ENCODE results near the gene SLBP.

SLBP gene

GRCh38 chr4:1693131-1693896, 18.8 kb downstream of the SLBP start:
- no peaks in the 10 kb centered on the region for H3K27me3 ChIP-seq (replicated peaks; ENCODE audit: control insufficient read depth, insufficient read depth, low read length)
- peaks cover 9% of the 10 kb centered on the region for H3K4me1 ChIP-seq (ENCODE audit: control insufficient read depth, insufficient read depth, low read length)
- peak; percentile 88 for DNase-seq (ENCODE audit: low read depth)
- peaks cover 66% of the 10 kb centered on the region for H3K36me3 ChIP-seq (ENCODE audit: control insufficient read depth, insufficient read depth, low read length, severe bottlenecking)
- H3K9me3 ChIP-seq (ENCODE audit: control insufficient read depth, low read length), result no peaks in the 10 kb centered on the region
- no peak overlapping the region for H3K4me3 ChIP-seq (ENCODE audit: low read length)
- H3K9ac ChIP-seq (ENCODE audit: low read length), result no peak overlapping the region

- Histone ChIP-seq H3K9me3 (ENCODE audit: control insufficient read depth, low read length) (no peaks in the 10 kb centered on the region), H3K4me3 (ENCODE audit: low read length) (no peak overlapping the region), H3K4me1 (ENCODE audit: control insufficient read depth, insufficient read depth, low read length) (peaks cover 9% of the 10 kb centered on the region), H3K27me3 (replicated peaks; ENCODE audit: control insufficient read depth, insufficient read depth, low read length) (no peaks in the 10 kb centered on the region), H3K36me3 (ENCODE audit: control insufficient read depth, insufficient read depth, low read length, severe bottlenecking) (peaks cover 59% of the 10 kb centered on the region), H3K9ac (ENCODE audit: low read length) (no peak overlapping the region)
- DNase-seq (ENCODE audit: low read depth), result no peak
Observed at GRCh38 chr4:1691737-1692373, 20.3 kb downstream of the SLBP start.

- Histone ChIP-seq H3K27me3 (replicated peaks; ENCODE audit: control insufficient read depth, insufficient read depth, low read length) (no peaks in the 10 kb centered on the region), H3K4me3 (ENCODE audit: low read length) (no peak overlapping the region), H3K9ac (ENCODE audit: low read length) (no peak overlapping the region), H3K9me3 (ENCODE audit: control insufficient read depth, low read length) (no peaks in the 10 kb centered on the region), H3K36me3 (ENCODE audit: control insufficient read depth, insufficient read depth, low read length, severe bottlenecking) (peaks cover 50% of the 10 kb centered on the region), H3K4me1 (ENCODE audit: control insufficient read depth, insufficient read depth, low read length) (peaks cover 9% of the 10 kb centered on the region)
- DNase-seq (ENCODE audit: low read depth), result no peak
Observed at GRCh38 chr4:1690698-1691097, 21.4 kb downstream of the SLBP start.

GRCh38 chr4:1686440-1687036, 25.6 kb downstream of the SLBP start:
- H3K4me3 ChIP-seq (ENCODE audit: low read length), result no peak overlapping the region
- H3K27me3 ChIP-seq (replicated peaks; ENCODE audit: control insufficient read depth, insufficient read depth, low read length), result no peaks in the 10 kb centered on the region
- H3K9ac ChIP-seq (ENCODE audit: low read length), result no peak overlapping the region
- DNase-seq (ENCODE audit: low read depth), result no peak
- peaks cover 13% of the 10 kb centered on the region for H3K36me3 ChIP-seq (ENCODE audit: control insufficient read depth, insufficient read depth, low read length, severe bottlenecking)
- H3K9me3 ChIP-seq (ENCODE audit: control insufficient read depth, low read length), result no peaks in the 10 kb centered on the region
- H3K4me1 ChIP-seq (ENCODE audit: control insufficient read depth, insufficient read depth, low read length), result peaks cover 6% of the 10 kb centered on the region

GRCh38 chr4:1685235-1686150, 26.6 kb downstream of the SLBP start:
- Histone ChIP-seq H3K9me3 (ENCODE audit: control insufficient read depth, low read length) (no peaks in the 10 kb centered on the region), H3K4me3 (ENCODE audit: low read length) (peak overlapping the region; percentile 78), H3K4me1 (ENCODE audit: control insufficient read depth, insufficient read depth, low read length) (peaks cover 6% of the 10 kb centered on the region), H3K27me3 (replicated peaks; ENCODE audit: control insufficient read depth, insufficient read depth, low read length) (no peaks in the 10 kb centered on the region), H3K36me3 (ENCODE audit: control insufficient read depth, insufficient read depth, low read length, severe bottlenecking) (peaks cover 2% of the 10 kb centered on the region), H3K9ac (ENCODE audit: low read length) (peak overlapping the region; percentile 83)
- no peak for DNase-seq (ENCODE audit: low read depth)

GRCh38 chr4:1684506-1685234, 27.4 kb downstream of the SLBP start:
- Histone ChIP-seq H3K9me3 (ENCODE audit: control insufficient read depth, low read length) (no peaks in the 10 kb centered on the region), H3K36me3 (ENCODE audit: control insufficient read depth, insufficient read depth, low read length, severe bottlenecking) (no peaks in the 10 kb centered on the region), H3K9ac (ENCODE audit: low read length) (peak overlapping the region; percentile 83), H3K27me3 (replicated peaks; ENCODE audit: control insufficient read depth, insufficient read depth, low read length) (no peaks in the 10 kb centered on the region), H3K4me1 (ENCODE audit: control insufficient read depth, insufficient read depth, low read length) (peaks cover 6% of the 10 kb centered on the region), H3K4me3 (ENCODE audit: low read length) (peak overlapping the region; percentile 78)
- no peak for DNase-seq (ENCODE audit: low read depth)

- H3K27me3 ChIP-seq (replicated peaks; ENCODE audit: control insufficient read depth, insufficient read depth, low read length), result no peaks in the 10 kb centered on the region
- H3K9me3 ChIP-seq (ENCODE audit: control insufficient read depth, low read length), result no peaks in the 10 kb centered on the region
- peaks cover 6% of the 10 kb centered on the region for H3K4me1 ChIP-seq (ENCODE audit: control insufficient read depth, insufficient read depth, low read length)
- peak within 1 kb of the TSS; percentile 83 for H3K4me3 ChIP-seq (ENCODE audit: low read length)
- H3K36me3 ChIP-seq (ENCODE audit: control insufficient read depth, insufficient read depth, low read length, severe bottlenecking), result no peaks in the 10 kb centered on the region
- peak within 1 kb of the TSS; percentile 87 for H3K9ac ChIP-seq (ENCODE audit: low read length)
- peak; percentile 95 for DNase-seq (ENCODE audit: low read depth)
Observed at GRCh38 chr4:1683736-1684505, 28.2 kb downstream of the SLBP start, which contains the start of gene FAM53A. FAM53A (minus strand) TSS chr4:1684313; CDS start chr4:1668741, 15,572 bp downstream.

GRCh38 chr4:1683261-1683735, 28.8 kb downstream of the SLBP start:
- H3K36me3 ChIP-seq (ENCODE audit: control insufficient read depth, insufficient read depth, low read length, severe bottlenecking), result no peaks in the 10 kb centered on the region
- peak overlapping the region; percentile 87 for H3K9ac ChIP-seq (ENCODE audit: low read length)
- H3K4me1 ChIP-seq (ENCODE audit: control insufficient read depth, insufficient read depth, low read length), result peaks cover 6% of the 10 kb centered on the region
- no peaks in the 10 kb centered on the region for H3K9me3 ChIP-seq (ENCODE audit: control insufficient read depth, low read length)
- H3K4me3 ChIP-seq (ENCODE audit: low read length), result peak overlapping the region; percentile 83
- DNase-seq (ENCODE audit: low read depth), result peak; percentile 78
- no peaks in the 10 kb centered on the region for H3K27me3 ChIP-seq (replicated peaks; ENCODE audit: control insufficient read depth, insufficient read depth, low read length)

- no peaks in the 10 kb centered on the region for H3K36me3 ChIP-seq (ENCODE audit: control insufficient read depth, insufficient read depth, low read length, severe bottlenecking)
- H3K4me1 ChIP-seq (ENCODE audit: control insufficient read depth, insufficient read depth, low read length), result peaks cover 6% of the 10 kb centered on the region
- H3K9me3 ChIP-seq (ENCODE audit: control insufficient read depth, low read length), result no peaks in the 10 kb centered on the region
- peak overlapping the region; percentile 87 for H3K9ac ChIP-seq (ENCODE audit: low read length)
- no peak for DNase-seq (ENCODE audit: low read depth)
- H3K27me3 ChIP-seq (replicated peaks; ENCODE audit: control insufficient read depth, insufficient read depth, low read length), result no peaks in the 10 kb centered on the region
- H3K4me3 ChIP-seq (ENCODE audit: low read length), result peak overlapping the region; percentile 83
Observed at GRCh38 chr4:1682860-1683259, 29.3 kb downstream of the SLBP start.

GRCh38 chr4:1678244-1678643, 33.9 kb downstream of the SLBP start:
- H3K4me1 ChIP-seq (ENCODE audit: control insufficient read depth, insufficient read depth, low read length), result peaks cover 6% of the 10 kb centered on the region
- no peak for DNase-seq (ENCODE audit: low read depth)
- no peaks in the 10 kb centered on the region for H3K36me3 ChIP-seq (ENCODE audit: control insufficient read depth, insufficient read depth, low read length, severe bottlenecking)

More at GRCh38 chr4:1678244-1678643, 33.9 kb downstream of the SLBP start:
- Histone ChIP-seq H3K27me3 (replicated peaks; ENCODE audit: control insufficient read depth, insufficient read depth, low read length) (peaks cover 6% of the 10 kb centered on the region), H3K9me3 (ENCODE audit: control insufficient read depth, low read length) (no peaks in the 10 kb centered on the region), H3K9ac (ENCODE audit: low read length) (no peak overlapping the region), H3K4me3 (ENCODE audit: low read length) (no peak overlapping the region)

All from adipocyte (in vitro differentiated cells).